Measurements from ENCODE around the gene BLACAT1. TPM values are rescaled to one million over a fixed set of nuclear protein-coding genes. Genes with fewer than 3 reads are reported as not detected.
"Not testable (repeated sequence)": the region's sequence is repeated elsewhere in the genome, so short reads cannot be mapped to it uniquely, and the experiment has no call there.

Gene BLACAT1
- total and polyA plus RNA-seq, 7 donors = 0.36 to 0.51 TPM; not detected in 5

DNA sequence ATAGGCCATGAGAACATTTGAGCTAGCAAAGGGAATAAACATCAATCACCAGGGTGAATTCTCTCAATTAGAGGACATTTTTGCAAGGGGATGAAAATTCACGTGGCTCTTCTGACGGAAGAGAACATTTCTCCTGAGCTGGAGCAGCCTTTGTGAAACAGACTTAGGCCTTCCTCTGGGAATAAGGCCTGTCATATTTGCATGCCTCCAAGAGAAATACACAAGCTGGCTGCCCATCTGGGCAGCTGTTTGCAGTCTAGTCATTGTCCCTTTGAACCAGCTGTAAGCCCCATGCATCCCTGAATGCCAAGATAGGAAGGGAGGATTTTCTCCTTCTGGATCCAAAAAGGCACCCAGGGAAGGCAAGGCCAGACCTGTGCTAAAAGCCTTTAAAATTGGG lies 39.5 kb downstream of the BLACAT1 start:
- whole genome bisulfite sequencing, 2 donors = 87 to 89% methylated on average over 2 of the region's 2 CpGs

DNA sequence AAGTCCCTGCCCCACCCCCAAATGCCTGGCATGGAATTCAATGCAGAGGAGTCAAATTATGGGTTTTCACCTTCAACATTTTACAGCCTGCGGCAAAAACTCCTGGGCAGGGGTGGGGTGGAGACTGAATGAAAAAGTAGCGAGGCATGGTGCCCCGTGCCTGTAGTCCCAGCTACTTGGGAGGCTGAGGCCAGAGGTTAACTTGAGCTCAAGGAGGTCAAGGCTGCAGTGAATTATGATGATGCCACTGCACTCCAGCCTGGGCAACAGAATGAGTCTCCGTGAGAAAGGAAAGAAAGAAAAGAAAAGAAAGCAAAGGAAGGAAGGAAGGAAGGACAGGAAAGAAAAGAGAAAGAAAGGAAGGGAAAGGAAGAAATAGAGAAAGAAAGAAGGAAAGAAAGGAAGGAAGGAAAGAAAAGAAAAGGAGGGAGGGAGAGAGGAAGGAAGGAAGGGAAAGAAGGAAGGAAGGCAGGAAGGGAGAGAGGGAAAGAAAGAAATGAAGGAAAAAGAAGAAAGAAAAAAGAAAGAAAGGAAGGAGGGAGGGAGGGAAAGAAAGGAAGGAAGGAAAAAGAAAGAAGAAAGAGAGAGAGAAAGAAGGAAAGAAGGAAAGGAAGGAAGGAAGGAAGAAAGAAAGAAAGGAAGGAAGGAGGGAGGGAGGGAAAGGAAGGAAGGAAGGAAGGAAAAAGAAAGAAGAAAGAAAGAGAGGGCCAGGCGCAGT lies 45.1 kb downstream of the BLACAT1 start:
- no peak for DNase-seq
- TF ChIP-seq EP300 (IDR thresholded peaks at IDR 0.05) (no peak), POLR2A (IDR thresholded peaks at IDR 0.05) (no peak), POLR2AphosphoS5 (IDR thresholded peaks at IDR 0.05) (no peak)
- TF ChIP-seq, protein P1, sequence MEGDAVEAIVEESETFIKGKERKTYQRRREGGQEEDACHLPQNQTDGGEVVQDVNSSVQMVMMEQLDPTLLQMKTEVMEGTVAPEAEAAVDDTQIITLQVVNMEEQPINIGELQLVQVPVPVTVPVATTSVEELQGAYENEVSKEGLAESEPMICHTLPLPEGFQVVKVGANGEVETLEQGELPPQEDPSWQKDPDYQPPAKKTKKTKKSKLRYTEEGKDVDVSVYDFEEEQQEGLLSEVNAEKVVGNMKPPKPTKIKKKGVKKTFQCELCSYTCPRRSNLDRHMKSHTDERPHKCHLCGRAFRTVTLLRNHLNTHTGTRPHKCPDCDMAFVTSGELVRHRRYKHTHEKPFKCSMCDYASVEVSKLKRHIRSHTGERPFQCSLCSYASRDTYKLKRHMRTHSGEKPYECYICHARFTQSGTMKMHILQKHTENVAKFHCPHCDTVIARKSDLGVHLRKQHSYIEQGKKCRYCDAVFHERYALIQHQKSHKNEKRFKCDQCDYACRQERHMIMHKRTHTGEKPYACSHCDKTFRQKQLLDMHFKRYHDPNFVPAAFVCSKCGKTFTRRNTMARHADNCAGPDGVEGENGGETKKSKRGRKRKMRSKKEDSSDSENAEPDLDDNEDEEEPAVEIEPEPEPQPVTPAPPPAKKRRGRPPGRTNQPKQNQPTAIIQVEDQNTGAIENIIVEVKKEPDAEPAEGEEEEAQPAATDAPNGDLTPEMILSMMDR (IDR thresholded peaks at IDR 0.05) = no peak
- H3K27me3 ChIP-seq = no peaks in the 10 kb centered on the region
- WGBS, 2 donors = 48 to 71% methylated on average over 5 of the region's 5 CpGs
- H3K4me1 ChIP-seq = no peaks in the 10 kb centered on the region
- H3K27ac ChIP-seq = no peak overlapping the region
- no peaks in the 10 kb centered on the region for H3K9me3 ChIP-seq
- no peaks in the 10 kb centered on the region for H3K36me3 ChIP-seq
- no peak overlapping the region for H3K4me3 ChIP-seq
- intact Hi-C loops (cut with DNase I) = no loop called here

More for the DNA sequence above, 39.5 kb downstream of the BLACAT1 start:
- no peak for DNase-seq
- intact Hi-C loops (cut with DNase I) = no loop called here
- Histone ChIP-seq H3K36me3 (no peaks in the 10 kb centered on the region), H3K27me3 (peaks cover 0 to 3% (median 0%) of the 10 kb centered on the region in 3 donors), H3K9me3 (no peaks in the 10 kb centered on the region), H3K4me3 (no peak overlapping the region), H3K27ac (no peak overlapping the region), H3K4me1 (no peaks in the 10 kb centered on the region)
- TF ChIP-seq EP300 (IDR thresholded peaks at IDR 0.05) = no peak
- TF ChIP-seq POLR2AphosphoS5 (IDR thresholded peaks at IDR 0.05) = peak in 2 of 4 donors; percentile 26 to 33

DNA sequence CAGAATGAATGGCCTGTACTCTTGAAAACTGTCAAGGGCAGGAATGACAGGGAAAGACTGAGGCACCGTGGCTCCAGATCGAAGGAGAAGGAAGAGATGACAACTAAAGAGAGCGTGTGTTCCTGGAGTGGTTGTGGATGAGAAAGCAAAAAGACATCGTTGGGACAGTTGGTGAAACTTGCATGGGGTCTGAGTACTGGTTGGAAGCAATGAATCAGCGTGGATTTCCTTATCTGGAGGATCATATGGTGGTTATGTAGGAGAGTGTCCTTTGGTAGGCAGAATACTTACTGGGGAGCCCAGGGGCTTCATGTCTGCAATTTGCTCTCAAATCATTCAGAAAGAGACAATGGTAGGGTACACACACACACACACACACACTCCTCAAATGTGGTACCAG lies 47.9 kb downstream of the BLACAT1 start:
- H3K27me3 ChIP-seq = no peaks in the 10 kb centered on the region
- 82 to 87% methylated on average over 5 of the region's 5 CpGs for WGBS, 2 donors
- H3K9me3 ChIP-seq = no peaks in the 10 kb centered on the region
- TF ChIP-seq POLR2A (IDR thresholded peaks at IDR 0.05) (no peak), EP300 (IDR thresholded peaks at IDR 0.05) (no peak), POLR2AphosphoS5 (IDR thresholded peaks at IDR 0.05) (no peak)
- TF ChIP-seq, protein P1 (IDR thresholded peaks at IDR 0.05) = no peak
- H3K4me3 ChIP-seq = no peak overlapping the region
- no peak for DNase-seq
- H3K36me3 ChIP-seq = no peaks in the 10 kb centered on the region
- no peaks in the 10 kb centered on the region for H3K4me1 ChIP-seq
- intact Hi-C loops (cut with DNase I) = no loop called here
- H3K27ac ChIP-seq = no peak overlapping the region

DNA sequence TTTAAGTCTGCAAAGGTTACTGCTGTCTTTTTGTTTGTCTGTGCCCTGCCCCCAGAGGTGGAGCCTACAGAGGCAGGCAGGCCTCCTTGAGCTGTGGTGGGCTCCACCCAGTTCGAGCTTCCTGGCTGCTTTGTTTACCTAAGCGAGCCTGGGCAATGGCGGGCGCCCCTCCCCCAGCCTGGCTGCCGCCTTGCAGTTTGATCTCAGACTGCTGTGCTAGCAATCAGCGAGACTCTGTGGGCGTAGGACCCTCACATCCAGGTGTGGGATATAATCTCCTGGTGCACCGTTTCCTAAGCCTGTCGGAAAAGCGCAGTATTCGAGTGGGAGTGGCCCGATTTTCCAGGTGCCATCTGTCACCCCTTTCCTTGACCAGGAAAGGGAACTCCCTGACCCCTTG lies 49.6 kb downstream of the BLACAT1 start:
- H3K27ac ChIP-seq; H3K36me3 ChIP-seq; H3K4me1 ChIP-seq; H3K27me3 ChIP-seq; DNase-seq; intact Hi-C loops (cut with DNase I); H3K4me3 ChIP-seq; H3K9me3 ChIP-seq: not testable (repeated sequence)
- 62 to 67% methylated on average over 7 to 8 of the region's 12 CpGs for WGBS, 2 donors

Small RNA genes within 50 kb of the gene (small RNA-seq; reads per million reads assigned to genes)
- 0 reads per million in 3 donors for gene MIR135B

Other genes starting within 250 kb of the BLACAT1 start
- 10 to 100 TPM in 3 of 4 donors, 1 to 10 TPM in 1; 9.1 to 13.3 (median 12.7) TPM for gene DSTYK, start 244.3 kb downstream of the BLACAT1 start, total RNA-seq
- gene DSTYK, start 244.3 kb downstream of the BLACAT1 start, polyA plus RNA-seq = 1 to 10 TPM; 1.6 to 3.8 (median 2.4) TPM
- 1 to 10 TPM; 4.3 to 6.4 (median 5.6) TPM for gene TMCC2, start 228.1 kb downstream of the BLACAT1 start, total RNA-seq
- 1 to 10 TPM in 1 of 3 donors, not detected in 2; 1.1 TPM for gene TMCC2, start 228.1 kb downstream of the BLACAT1 start, polyA plus RNA-seq
- gene NUAK2, start 134.3 kb downstream of the BLACAT1 start, total RNA-seq = 1 to 10 TPM in 1 of 4 donors, under 1 TPM in 3; 0.28 to 1.5 (median 0.69) TPM
- 10 to 100 TPM; 13.9 to 15.0 (median 14.3) TPM for gene NUAK2, start 134.3 kb downstream of the BLACAT1 start, polyA plus RNA-seq
- gene KLHDC8A, start 99.1 kb downstream of the BLACAT1 start, total RNA-seq = 1 to 10 TPM in 3 of 4 donors, under 1 TPM in 1; 0.95 to 1.7 (median 1.5) TPM
- gene KLHDC8A, start 99.1 kb downstream of the BLACAT1 start, polyA plus RNA-seq = 1 to 10 TPM in 1 of 3 donors, under 1 TPM in 1, not detected in 1; 0.69 to 1.1 TPM
- gene LEMD1, start 34.0 kb downstream of the BLACAT1 start, total RNA-seq = not detected
- under 1 TPM in 1 of 3 donors, not detected in 2; 0.34 TPM for gene LEMD1, start 34.0 kb downstream of the BLACAT1 start, polyA plus RNA-seq
- 10 to 100 TPM in 2 of 4 donors, 1 to 10 TPM in 2; 6.7 to 14.3 (median 11.4) TPM for gene CDK18, start 48.6 kb upstream of the BLACAT1 start, total RNA-seq
- gene CDK18, start 48.6 kb upstream of the BLACAT1 start, polyA plus RNA-seq = 10 to 100 TPM; 10.8 to 26.8 (median 14.3) TPM
- gene ELK4, start 176.0 kb upstream of the BLACAT1 start, total RNA-seq = 10 to 100 TPM; 18.6 to 21.0 (median 20.1) TPM
- gene ELK4, start 176.0 kb upstream of the BLACAT1 start, polyA plus RNA-seq = 10 to 100 TPM in 1 of 3 donors, 1 to 10 TPM in 2; 2.4 to 10.3 (median 3.9) TPM
- gene SLC45A3, start 224.5 kb upstream of the BLACAT1 start, total RNA-seq = 1 to 10 TPM in 1 of 4 donors, under 1 TPM in 3; 0.68 to 2.2 (median 0.77) TPM
- gene SLC45A3, start 224.5 kb upstream of the BLACAT1 start, polyA plus RNA-seq = 10 to 100 TPM in 1 of 3 donors, 1 to 10 TPM in 2; 2.5 to 15.2 (median 3.6) TPM